Memory B cell (primary cell): ENCODE measurements around the gene ADAMTS15.

Source experiments
- ATAC-seq: fragments of 150-1000 bp; cut with Tn5 transposase; 2 replicates; pipeline ENCODE4 v1.10.0; 2021; ENCODE audit warnings: low read depth, mild to moderate bottlenecking, moderate library complexity
- DNase-seq, 2 donors: peaks; one replicate each; pipeline ENCODE4 v3.0.0; 2022; ENCODE audit warnings: low spot score in 2 of 2
- H3K27ac Mint-ChIP-seq: one replicate; pipeline ENCODE4 v1.8.0; 2022; ENCODE audit warnings: mild to moderate bottlenecking, moderate library complexity, mixed read lengths
- H3K27me3 Mint-ChIP-seq: one replicate; pipeline ENCODE4 v1.8.0; 2022; ENCODE audit warnings: mixed read lengths
- H3K36me3 Mint-ChIP-seq: one replicate; pipeline ENCODE4 v1.8.0; 2022; ENCODE audit warnings: mild to moderate bottlenecking, mixed read lengths
- H3K4me1 Mint-ChIP-seq: one replicate; pipeline ENCODE4 v1.8.0; 2022; ENCODE audit warnings: mixed read lengths
- H3K4me3 Mint-ChIP-seq: one replicate; pipeline ENCODE4 v1.8.0; 2022; ENCODE audit warnings: mild to moderate bottlenecking, moderate library complexity, mixed read lengths
- H3K9me3 Mint-ChIP-seq: one replicate; pipeline ENCODE4 v1.8.0; 2022; ENCODE audit warnings: mixed read lengths

ADAMTS15 gene

GRCh38 chr11:130448416-130449309 lies at the start of gene ADAMTS15:
ADAMTS15 (plus strand) TSS chr11:130448645; CDS start chr11:130448974, 329 bp downstream.
- Mint-ChIP-seq H3K27me3 (peaks cover 15% of the 10 kb centered on the region), H3K9me3 (no peaks in the 10 kb centered on the region)

GRCh38 chr11:130399196-130399595 lies 49.2 kb upstream of the ADAMTS15 start:
- Mint-ChIP-seq H3K36me3 (no peaks in the 10 kb centered on the region), H3K9me3 (no peaks in the 10 kb centered on the region), H3K4me3 (no peak overlapping the region), H3K27ac (no peak overlapping the region), H3K27me3 (peaks cover 24% of the 10 kb centered on the region), H3K4me1 (peaks cover 15% of the 10 kb centered on the region)
- DNase-seq = no peak
- no peak for ATAC-seq

More at GRCh38 chr11:130448416-130449309, at the start of gene ADAMTS15:
- Mint-ChIP-seq H3K36me3 (no peaks in the 10 kb centered on the region), H3K27ac (no peak within 1 kb of the TSS), H3K4me1 (peaks cover 2% of the 10 kb centered on the region), H3K4me3 (peak within 1 kb of the TSS; percentile 63)
- no peak for DNase-seq
- ATAC-seq = no peak

DNA sequence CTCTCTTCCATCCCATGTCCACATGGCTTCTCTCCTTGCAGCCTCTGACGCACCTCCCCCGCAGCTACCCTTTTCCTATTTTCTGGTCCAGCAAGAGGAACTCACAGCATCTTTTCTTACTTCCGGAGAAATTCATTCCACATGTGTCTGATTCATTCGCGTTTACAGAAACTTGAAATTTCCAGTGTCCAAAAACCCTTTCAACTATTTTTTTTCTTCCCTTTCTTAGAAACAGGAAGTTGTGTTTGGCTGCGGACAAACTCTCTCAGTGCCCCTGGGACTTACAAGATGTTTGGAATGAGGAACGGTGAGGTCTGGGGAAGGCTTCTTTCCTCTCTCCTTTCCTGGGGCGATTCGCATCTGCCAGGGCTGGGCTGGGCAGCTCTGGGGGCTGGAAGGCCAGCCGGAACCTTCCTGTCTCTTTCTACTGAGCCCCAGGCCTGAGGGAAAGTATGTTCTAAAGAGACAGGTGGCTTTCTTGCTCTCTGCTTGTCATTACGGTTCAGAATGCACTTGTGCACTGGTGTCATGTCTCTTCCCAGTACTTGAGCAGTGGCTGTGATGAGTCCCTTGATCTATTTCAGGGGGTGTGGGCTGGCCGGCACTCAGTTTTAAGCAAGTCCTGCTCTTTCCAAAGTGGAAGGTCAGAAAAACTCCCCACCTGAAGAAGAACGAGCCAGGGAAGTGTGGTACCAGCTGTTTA lies 47.5 kb upstream of the ADAMTS15 start:
- Mint-ChIP-seq H3K27me3 (peaks cover 24% of the 10 kb centered on the region), H3K9me3 (no peaks in the 10 kb centered on the region), H3K36me3 (no peaks in the 10 kb centered on the region), H3K4me3 (no peak overlapping the region), H3K27ac (no peak overlapping the region), H3K4me1 (peaks cover 15% of the 10 kb centered on the region)
- no peak for ATAC-seq
- no peak for DNase-seq

DNA sequence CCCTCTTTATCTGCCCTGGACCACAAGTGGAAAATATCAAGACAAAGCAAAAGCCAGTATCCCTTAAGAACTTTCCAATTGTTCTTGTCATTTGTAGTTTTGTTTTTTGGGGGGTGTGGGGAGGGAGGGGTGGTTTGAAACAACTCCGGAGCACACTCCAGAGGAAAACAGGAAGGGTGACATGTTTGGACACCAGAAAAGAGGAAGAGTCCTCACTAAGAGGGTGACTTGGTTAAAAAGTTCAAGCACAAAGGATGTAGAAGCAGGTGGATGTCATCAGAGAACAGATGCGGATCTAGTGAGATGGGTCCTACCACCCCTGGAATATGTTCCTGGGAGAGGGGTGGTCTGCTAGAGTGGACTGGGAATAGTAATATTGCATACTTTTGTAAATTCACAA lies 45.9 kb upstream of the ADAMTS15 start:
- Mint-ChIP-seq H3K36me3 (no peaks in the 10 kb centered on the region), H3K4me1 (peaks cover 12% of the 10 kb centered on the region), H3K27me3 (peaks cover 18% of the 10 kb centered on the region), H3K27ac (no peak overlapping the region), H3K9me3 (no peaks in the 10 kb centered on the region), H3K4me3 (no peak overlapping the region)
- ATAC-seq = no peak
- no peak for DNase-seq

DNA sequence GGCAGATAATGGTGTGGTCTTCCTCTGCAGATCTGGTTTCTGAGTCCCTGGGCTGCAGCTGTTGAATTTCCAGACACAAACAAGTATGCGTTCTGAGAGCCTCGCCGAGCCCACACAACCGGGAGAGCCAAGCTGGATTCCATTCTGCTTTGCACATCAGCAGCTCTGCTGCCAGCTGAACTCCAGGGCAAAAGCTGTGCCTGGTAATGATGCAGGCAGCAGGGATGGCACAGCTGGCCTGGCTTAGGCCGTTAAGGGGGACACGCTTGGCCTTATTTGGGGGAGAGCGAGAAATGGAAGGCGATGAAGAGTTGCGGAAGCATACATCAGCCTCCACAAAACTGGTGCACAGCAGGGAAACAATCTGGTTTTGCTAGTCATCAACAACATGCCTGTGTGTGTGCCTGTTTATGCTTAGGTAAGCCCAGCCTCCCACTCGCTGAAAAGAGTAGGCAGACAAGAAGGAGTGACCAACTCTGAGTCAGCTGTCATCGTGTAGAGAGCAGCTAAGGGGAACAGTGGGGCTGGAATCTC lies 45.1 kb upstream of the ADAMTS15 start:
- peaks cover 13% of the 10 kb centered on the region for H3K27me3 Mint-ChIP-seq

GRCh38 chr11:130403967-130404366 lies 44.5 kb upstream of the ADAMTS15 start:
- DNase-seq (no peak), ATAC-seq (no peak)
- Mint-ChIP-seq H3K36me3 (no peaks in the 10 kb centered on the region), H3K27me3 (peaks cover 11% of the 10 kb centered on the region), H3K4me3 (no peak overlapping the region), H3K4me1 (peaks cover 8% of the 10 kb centered on the region), H3K9me3 (no peaks in the 10 kb centered on the region), H3K27ac (no peak overlapping the region)

More for the DNA sequence above, 45.1 kb upstream of the ADAMTS15 start:
- Mint-ChIP-seq H3K4me3 (no peak overlapping the region), H3K4me1 (peaks cover 8% of the 10 kb centered on the region), H3K36me3 (no peaks in the 10 kb centered on the region), H3K27ac (no peak overlapping the region), H3K9me3 (no peaks in the 10 kb centered on the region)
- DNase-seq (no peak), ATAC-seq (no peak)

DNA sequence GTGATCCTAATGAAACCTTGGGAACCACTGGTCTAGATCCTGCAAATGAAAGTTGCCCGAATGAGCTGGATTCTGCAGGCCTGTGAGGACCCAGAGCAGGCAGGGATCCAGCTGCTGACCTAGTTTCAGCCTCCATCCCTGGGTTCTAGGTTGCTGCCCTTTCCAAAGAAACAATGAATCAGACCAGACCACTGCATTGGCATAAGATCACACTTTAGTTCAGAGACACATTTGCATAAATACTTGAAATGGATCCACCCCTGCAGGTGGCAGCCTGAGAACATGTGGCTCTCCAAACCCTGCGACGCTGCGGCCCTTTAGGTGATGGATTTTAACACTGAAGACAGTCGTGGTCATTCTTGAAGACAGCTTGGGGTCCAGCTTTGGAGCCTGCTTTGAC lies 43.7 kb upstream of the ADAMTS15 start:
- ATAC-seq = no peak
- DNase-seq = no peak
- Mint-ChIP-seq H3K9me3 (no peaks in the 10 kb centered on the region), H3K4me3 (no peak overlapping the region), H3K36me3 (no peaks in the 10 kb centered on the region), H3K27ac (no peak overlapping the region), H3K4me1 (peaks cover 8% of the 10 kb centered on the region), H3K27me3 (peaks cover 16% of the 10 kb centered on the region)

DNA sequence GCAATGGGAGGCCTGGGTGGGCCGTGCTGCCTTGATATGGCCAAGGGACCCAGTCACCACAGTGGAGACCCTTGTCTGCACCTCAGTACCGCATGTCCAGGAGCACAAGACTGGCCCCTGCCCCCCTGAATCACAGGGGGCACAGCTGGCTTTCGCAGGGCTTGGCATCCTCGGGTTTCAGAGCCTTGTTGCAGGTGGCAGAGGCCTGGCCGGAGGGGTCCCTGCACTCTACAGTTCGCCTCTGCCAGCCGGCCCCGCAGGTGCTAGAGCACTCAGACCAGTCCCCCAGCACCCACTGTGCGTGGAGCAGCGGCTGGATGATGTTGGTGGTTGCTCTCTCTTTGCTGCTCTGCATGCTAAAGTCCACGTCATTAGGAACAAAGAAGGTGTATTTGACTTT lies 43.0 kb upstream of the ADAMTS15 start:
- no peak for DNase-seq
- Mint-ChIP-seq H3K36me3 (no peaks in the 10 kb centered on the region), H3K27ac (no peak overlapping the region), H3K4me1 (peaks cover 2% of the 10 kb centered on the region), H3K9me3 (no peaks in the 10 kb centered on the region), H3K27me3 (peaks cover 13% of the 10 kb centered on the region), H3K4me3 (no peak overlapping the region)
- no peak for ATAC-seq

- H3K9me3 Mint-ChIP-seq = no peaks in the 10 kb centered on the region
- no peak for DNase-seq
- H3K27ac Mint-ChIP-seq = no peak overlapping the region
- H3K36me3 Mint-ChIP-seq = no peaks in the 10 kb centered on the region
- peaks cover 13% of the 10 kb centered on the region for H3K27me3 Mint-ChIP-seq
- H3K4me3 Mint-ChIP-seq = no peak overlapping the region
- no peaks in the 10 kb centered on the region for H3K4me1 Mint-ChIP-seq
- no peak for ATAC-seq
Measured at GRCh38 chr11:130407978-130408377, 40.5 kb upstream of the ADAMTS15 start.

DNA sequence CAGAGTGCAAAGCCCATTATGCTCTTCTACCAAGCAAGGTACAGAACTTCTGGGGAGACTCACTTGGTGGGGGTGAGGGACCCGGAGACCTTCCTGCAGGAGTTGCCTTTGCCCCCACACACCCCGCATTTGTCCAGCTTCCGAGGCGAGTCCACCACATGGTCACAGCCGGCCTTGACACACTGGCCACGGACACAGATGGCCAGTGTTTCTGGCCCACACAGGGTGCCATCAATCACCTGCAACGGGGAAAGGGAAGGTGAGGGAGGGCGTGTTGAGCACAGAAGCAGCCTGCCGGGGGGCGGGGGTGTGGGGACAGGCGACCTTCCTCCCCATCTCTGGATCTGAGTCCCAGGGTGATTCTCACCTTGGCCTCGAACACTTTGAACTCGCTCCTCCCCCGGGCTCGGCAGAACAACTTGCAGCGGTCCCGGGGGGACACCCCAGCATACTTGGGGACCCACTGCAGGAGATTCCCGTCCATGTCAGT lies 40.0 kb upstream of the ADAMTS15 start:
- peaks cover 13% of the 10 kb centered on the region for H3K27me3 Mint-ChIP-seq
- no peak overlapping the region for H3K27ac Mint-ChIP-seq
- no peaks in the 10 kb centered on the region for H3K9me3 Mint-ChIP-seq
- ATAC-seq (no peak), DNase-seq (no peak)
- no peaks in the 10 kb centered on the region for H3K4me1 Mint-ChIP-seq
- H3K36me3 Mint-ChIP-seq = no peaks in the 10 kb centered on the region
- H3K4me3 Mint-ChIP-seq = no peak overlapping the region

DNA sequence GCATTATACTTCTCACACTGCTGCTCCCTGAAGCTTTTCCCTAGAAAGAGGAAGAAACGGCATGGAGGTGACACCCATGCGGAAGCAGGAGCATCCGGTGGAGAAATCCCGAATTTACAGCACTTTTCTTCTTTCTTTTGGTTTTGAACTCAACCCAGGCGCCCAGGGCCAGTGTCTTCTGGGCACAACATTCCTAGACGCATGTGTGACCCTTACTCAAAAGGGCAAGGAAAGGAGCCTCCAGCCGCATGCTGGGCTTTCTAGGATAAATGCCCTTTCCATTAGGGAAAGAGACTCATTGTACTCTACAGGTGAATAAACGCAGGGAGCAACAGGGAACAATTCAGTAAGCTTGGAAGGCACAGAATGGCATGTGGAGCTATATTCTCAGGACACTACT lies 39.5 kb upstream of the ADAMTS15 start:
- Mint-ChIP-seq H3K27me3 (peaks cover 11% of the 10 kb centered on the region), H3K36me3 (no peaks in the 10 kb centered on the region), H3K4me3 (no peak overlapping the region), H3K27ac (no peak overlapping the region), H3K4me1 (no peaks in the 10 kb centered on the region), H3K9me3 (no peaks in the 10 kb centered on the region)
- no peak for ATAC-seq
- no peak for DNase-seq

DNA sequence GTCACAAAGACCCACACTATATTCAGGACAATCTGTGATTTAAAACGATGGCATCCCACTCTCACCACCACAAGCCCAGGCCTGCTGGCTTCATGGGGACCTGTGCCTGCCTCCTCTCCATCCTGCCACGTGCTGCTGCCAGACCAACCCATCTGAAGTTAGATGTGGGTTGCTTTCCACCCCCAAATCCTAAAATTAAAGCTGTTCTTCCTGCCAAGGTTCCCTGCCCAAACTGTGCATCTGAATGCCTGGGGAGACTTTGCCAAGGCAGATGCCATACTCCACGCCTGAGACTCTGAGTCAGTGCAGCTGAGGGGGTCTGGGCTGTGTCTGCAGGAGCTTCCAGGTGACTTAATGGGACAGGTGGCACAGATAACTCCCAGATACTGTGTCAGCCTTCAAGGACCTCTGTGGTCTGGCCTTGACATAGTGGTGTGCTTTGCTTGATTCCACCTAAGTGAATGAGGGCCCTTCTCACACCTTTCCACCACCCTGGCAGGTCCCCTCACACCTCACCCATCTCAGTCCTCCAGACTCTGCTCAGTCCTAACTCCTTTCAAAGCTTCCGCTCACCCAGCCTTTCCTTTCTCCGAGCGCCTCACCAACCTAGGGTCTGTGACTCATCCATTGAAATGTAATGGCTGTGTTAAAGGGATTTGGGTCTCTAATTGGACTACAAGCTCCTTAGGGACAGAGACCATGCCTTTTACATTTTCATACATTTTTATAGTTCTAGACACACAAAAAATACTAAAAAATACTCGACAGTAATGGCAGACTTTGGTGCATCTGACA lies 38.7 kb upstream of the ADAMTS15 start:
- no peak for DNase-seq
- Mint-ChIP-seq H3K4me3 (no peak overlapping the region), H3K9me3 (no peaks in the 10 kb centered on the region), H3K4me1 (no peaks in the 10 kb centered on the region), H3K27ac (no peak overlapping the region), H3K27me3 (peaks cover 17% of the 10 kb centered on the region), H3K36me3 (no peaks in the 10 kb centered on the region)
- ATAC-seq = no peak

DNA sequence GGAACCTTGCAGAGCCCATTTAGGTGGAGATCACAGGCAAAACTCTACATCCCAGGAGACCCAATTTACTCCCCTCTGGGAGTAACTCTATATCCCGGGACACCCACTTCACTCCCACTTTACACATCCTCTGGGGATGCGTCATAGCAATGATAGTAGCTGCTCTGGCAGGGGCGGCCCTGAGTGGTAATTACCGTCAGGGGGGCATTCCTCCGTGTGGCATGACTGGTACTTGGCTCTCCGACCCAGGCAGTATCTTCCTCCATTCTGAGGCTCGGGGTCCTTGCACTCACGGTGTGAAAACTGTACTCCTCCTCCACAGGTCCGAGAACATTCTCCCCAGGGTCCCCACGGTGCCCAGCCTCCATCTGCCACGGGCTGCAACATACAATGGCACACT lies 37.2 kb upstream of the ADAMTS15 start:
- Mint-ChIP-seq H3K4me3 (no peak overlapping the region), H3K27me3 (peaks cover 20% of the 10 kb centered on the region), H3K27ac (no peak overlapping the region), H3K9me3 (no peaks in the 10 kb centered on the region), H3K36me3 (no peaks in the 10 kb centered on the region), H3K4me1 (no peaks in the 10 kb centered on the region)
- DNase-seq (no peak), ATAC-seq (no peak)
